SK-N-SH treated with all-trans-retinoic acid at 6 μM for 48 hours (cell line): Measurements from ENCODE around the gene CENPQ.

ENCODE experiments used
- ARNTL ChIP-seq: fragments of 450-650 bp; formaldehyde crosslinking; IDR thresholded peaks from 2 replicates; pipeline ENCODE4 v1.5.0; 2020; ENCODE audit warnings: low read depth, mild to moderate bottlenecking, moderate library complexity, borderline replicate concordance
- ZFP3 ChIP-seq: fragments of 250-450 bp; sonication (Bioruptor Pico); IDR thresholded peaks from 2 replicates; pipeline ENCODE4 v1.5.0; 2020; ENCODE audit warnings: mild to moderate bottlenecking, moderate library complexity

DNA sequence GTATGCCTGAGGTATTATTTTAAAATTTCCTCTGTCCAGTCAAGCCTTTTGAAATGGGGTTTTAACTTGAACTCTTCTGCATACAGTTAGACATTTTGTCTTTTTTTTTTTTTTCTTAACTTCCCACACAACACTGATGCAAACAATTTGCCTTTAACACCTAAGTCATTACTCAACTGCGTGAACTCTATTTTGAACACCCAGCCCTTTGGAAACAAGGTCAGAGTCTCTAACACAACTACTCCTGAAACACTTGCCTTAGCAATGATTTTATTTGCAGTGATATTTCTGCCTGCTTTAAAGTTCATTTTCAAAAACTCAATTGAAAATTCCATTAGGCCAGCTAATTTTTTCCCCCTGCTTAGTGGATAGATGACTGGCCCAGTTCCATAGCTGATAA, 60.7 kb downstream of the CENPQ start:
- TF ChIP-seq ARNTL (CRISPR knock-in tag) (no peak), ZFP3 (CRISPR knock-in tag) (no peak)
